Cardiac muscle cell (in vitro differentiated cells and primary cell): ENCODE data around the gene NOTCH3. TPM values are rescaled to one million over a fixed set of nuclear protein-coding genes. Genes with fewer than 3 reads are reported as not detected.

Experiments used
- DNase-seq, 2 donors: peaks; one replicate each; pipeline versions ENCODE4 v3.0.0 to v3.0.0-alpha.2; 2010 to 2017; ENCODE audit warnings: low read depth in 1 of 2, low spot score in 1 of 2
- H3K27ac ChIP-seq: fragments of 200-600 bp; sonication (generic); 2 replicates; pipeline ENCODE4 v1.5.1; 2016
- H3K27me3 ChIP-seq: fragments of 200-600 bp; sonication (generic); 2 replicates; pipeline ENCODE4 v1.6.0; 2016; ENCODE audit warnings: control low read depth
- H3K36me3 ChIP-seq: fragments of 200-600 bp; sonication (generic); 2 replicates; pipeline ENCODE4 v1.5.1; 2016; ENCODE audit warnings: control low read depth
- H3K4me1 ChIP-seq: fragments of 200-600 bp; sonication (generic); 2 replicates; pipeline ENCODE4 v1.8.1; 2017; ENCODE audit warnings: low read depth, mild to moderate bottlenecking, mixed run types
- H3K4me3 ChIP-seq: fragments of 200-600 bp; sonication (generic); 2 replicates; pipeline ENCODE4 v1.5.1; 2016; ENCODE audit warnings: mild to moderate bottlenecking
- H3K9me3 ChIP-seq: fragments of 200-600 bp; sonication (generic); 2 replicates; pipeline ENCODE4 v1.5.1; 2017; ENCODE audit warnings: low read depth, mild to moderate bottlenecking, control low read depth
- polyA plus RNA-seq: library from polyadenylated mRNA; unstranded; fragments of >200 nt; fragmentation: Nextera tagmentation; extraction: Ambion mirVana; gene quantifications from 2 replicates; pipeline ENCODE4 v1.2.1, GENCODE V29; 2016
- total RNA-seq: library from RNA; depleted of rRNA; stranded (reverse); fragments of >200 nt; gene quantifications from 2 replicates; pipeline ENCODE4 v1.2.3, GENCODE V29; 2016
- TF ChIP-seq, protein P1 (sequence below): IDR thresholded peaks from 2 replicates; pipeline ENCODE4 v1.5.1; 2012; ENCODE audit warnings: low read depth, mild to moderate bottlenecking, low read length

The NOTCH3 gene
- total and polyA plus RNA-seq, 2 experiments from 2014 or later = 19.9 to 40.4 TPM

DNA sequence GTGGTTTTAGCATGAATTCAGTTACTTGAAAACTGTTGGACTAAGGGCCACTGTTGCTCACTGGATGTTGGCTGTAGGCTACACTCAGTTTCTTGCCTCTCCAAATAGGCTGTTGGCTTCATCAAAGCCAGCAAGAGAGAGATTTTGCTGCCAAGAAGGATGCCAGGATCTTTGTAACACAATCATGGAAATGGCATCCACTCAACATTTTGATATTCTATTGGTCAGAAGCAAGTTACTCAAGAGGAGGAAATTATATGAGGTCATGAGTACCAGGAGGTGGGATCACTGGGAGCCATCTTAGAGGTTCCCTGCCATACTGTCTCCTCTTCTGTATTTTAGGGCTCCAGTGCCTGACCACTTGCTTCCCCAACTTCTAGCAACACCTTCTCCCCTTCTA, 63.0 kb downstream of the NOTCH3 start:
- DNase-seq = no peak
- Histone ChIP-seq H3K36me3 (no peaks in the 10 kb centered on the region), H3K4me3 (no peak overlapping the region), H3K4me1 (no peaks in the 10 kb centered on the region), H3K27ac (no peak overlapping the region), H3K27me3 (no peaks in the 10 kb centered on the region), H3K9me3 (no peaks in the 10 kb centered on the region)
- TF ChIP-seq, protein P1, sequence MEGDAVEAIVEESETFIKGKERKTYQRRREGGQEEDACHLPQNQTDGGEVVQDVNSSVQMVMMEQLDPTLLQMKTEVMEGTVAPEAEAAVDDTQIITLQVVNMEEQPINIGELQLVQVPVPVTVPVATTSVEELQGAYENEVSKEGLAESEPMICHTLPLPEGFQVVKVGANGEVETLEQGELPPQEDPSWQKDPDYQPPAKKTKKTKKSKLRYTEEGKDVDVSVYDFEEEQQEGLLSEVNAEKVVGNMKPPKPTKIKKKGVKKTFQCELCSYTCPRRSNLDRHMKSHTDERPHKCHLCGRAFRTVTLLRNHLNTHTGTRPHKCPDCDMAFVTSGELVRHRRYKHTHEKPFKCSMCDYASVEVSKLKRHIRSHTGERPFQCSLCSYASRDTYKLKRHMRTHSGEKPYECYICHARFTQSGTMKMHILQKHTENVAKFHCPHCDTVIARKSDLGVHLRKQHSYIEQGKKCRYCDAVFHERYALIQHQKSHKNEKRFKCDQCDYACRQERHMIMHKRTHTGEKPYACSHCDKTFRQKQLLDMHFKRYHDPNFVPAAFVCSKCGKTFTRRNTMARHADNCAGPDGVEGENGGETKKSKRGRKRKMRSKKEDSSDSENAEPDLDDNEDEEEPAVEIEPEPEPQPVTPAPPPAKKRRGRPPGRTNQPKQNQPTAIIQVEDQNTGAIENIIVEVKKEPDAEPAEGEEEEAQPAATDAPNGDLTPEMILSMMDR = no peak

DNA sequence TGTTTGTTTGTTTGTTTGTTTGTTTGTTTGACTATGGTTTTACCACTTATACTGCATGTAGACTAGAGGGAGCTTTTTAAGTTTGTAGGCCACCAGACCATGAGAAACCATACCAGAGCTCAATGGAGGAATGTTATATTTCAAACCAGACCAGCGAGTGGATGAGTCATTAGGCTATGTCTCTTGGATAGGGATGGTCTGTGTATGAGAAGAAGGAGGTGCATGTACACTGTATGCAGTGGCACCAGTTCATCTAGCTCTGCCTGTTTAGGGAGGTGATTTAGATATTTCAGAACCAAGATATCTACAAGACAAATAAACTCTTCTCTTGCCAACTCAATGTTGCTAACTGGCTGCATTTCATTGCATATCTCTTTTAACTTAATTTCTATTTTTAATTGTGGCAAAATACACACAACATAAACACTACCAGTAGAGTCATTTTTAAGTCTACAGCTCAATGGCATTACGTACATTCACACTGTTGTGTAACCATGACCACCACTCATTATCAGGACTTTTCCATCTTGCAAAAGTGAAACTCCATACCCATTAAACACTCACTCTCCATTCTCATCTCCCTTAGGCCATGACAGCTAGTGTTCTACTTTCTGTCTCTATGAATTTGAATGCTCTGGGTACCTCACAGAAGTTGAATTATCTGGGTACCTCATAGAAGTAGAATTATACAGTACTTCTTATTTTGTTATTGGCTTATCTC, 64.4 kb downstream of the NOTCH3 start:
- Histone ChIP-seq H3K27me3 (no peaks in the 10 kb centered on the region), H3K4me3 (no peak overlapping the region), H3K9me3 (no peaks in the 10 kb centered on the region), H3K27ac (no peak overlapping the region), H3K4me1 (no peaks in the 10 kb centered on the region), H3K36me3 (no peaks in the 10 kb centered on the region)
- DNase-seq = no peak
- TF ChIP-seq, protein P1 = no peak

DNA sequence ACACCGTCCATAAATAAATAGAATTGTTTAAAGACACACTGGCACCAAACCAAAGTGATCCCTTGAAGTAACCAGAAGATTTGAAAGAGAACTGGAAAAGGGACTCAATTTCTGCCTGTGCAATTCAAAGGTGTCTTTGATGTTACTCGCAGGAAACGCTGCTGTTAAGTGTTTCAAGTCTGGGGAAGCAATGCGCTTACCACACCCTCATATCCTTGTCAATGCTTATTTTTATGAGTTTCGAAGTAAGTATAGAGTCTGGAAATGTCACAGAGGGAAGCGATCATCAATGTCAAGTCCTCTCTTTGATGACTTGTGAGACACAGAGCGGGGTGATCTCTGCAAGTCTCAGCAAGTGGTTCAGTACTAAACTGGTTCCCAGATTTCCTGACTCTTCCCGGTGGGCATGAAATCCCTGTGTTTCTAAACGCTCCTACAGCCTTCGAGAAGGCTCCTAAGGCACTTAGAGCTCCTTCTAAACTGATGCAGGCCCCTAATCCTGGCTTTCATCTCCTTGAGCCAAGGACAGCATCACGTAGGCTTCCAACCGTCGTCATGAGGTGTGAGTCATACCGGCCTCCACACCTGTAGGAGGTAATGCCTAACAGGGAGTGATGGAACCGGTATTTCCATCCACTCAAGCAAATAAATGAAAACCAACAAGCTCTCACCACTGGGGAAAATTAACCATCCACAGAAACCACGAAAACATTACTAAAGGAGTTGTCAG, 70.8 kb downstream of the NOTCH3 start:
- Histone ChIP-seq H3K9me3 (no peaks in the 10 kb centered on the region), H3K4me1 (peaks cover 4% of the 10 kb centered on the region), H3K27ac (no peak overlapping the region), H3K4me3 (no peak overlapping the region), H3K36me3 (no peaks in the 10 kb centered on the region), H3K27me3 (no peaks in the 10 kb centered on the region)
- DNase-seq = no peak
- TF ChIP-seq, protein P1 = no peak

DNA sequence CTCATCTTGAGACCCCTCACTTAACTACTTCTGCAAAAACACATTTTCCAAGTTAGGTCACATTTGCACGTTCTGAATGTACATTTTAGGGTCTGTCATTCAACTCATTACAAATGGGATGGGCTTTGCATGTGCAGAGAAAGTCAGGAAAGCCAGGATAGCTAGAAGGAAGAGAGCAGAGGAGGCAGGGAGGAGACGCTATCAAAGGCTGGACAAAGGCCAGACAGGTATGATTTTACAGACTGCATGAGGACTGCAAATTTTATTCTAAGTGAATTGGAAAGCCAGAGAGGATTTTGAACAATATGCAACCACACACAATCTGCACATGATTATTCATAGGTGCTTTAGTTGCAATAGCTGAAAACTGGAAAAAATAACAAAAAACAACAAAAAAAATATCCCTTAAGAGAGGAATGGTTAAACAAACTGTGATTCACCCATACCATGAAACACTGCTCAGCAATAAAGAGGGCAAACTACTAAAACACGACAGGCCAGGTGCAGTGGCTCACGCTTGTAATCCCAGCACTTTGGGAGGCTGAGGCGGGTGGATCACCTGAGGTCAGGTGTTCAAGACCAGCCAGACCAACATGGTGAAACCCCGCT, 72.5 kb downstream of the NOTCH3 start:
- Histone ChIP-seq H3K36me3 (no peaks in the 10 kb centered on the region), H3K27ac (no peak overlapping the region), H3K4me3 (no peak overlapping the region), H3K27me3 (no peaks in the 10 kb centered on the region), H3K9me3 (no peaks in the 10 kb centered on the region), H3K4me1 (peaks cover 8% of the 10 kb centered on the region)
- no peak for DNase-seq
- TF ChIP-seq, protein P1 = no peak

DNA sequence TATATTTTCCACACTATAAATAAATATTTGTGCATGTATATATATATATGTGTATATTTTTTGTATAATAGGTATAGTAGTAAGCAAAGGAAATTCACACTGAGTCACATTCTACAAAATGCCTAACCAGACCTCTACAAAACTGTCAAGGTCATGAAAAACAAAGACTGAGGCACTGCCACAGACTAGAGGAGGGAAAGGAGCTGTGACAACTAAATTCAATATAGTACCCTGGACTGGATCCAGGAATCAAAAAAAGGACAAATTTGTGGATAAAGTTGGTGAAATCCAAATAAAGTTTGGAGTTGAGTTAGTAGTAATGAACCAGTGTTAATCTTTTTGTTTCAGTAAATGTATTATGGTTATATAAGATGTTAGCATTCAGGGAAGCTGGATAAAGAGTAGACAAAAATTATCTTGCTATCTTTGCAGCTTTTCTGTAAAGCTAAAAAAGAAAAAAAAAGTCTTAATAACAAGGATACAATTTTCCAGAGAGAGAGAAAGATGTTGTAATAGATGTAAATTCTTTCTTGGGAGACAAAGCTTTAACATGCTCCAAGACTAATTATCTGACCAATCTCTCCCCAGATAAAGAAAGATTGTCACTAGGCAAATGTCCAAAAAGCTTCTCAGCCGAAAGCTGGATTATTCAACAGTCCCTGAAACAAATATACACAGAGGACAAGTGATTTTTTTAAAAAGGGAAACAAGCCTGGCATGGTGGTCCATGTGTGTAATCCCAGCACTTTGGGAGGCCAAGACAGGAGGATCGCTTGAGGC, 74.5 kb downstream of the NOTCH3 start:
- peaks cover 8% of the 10 kb centered on the region for H3K4me1 ChIP-seq
- no peaks in the 10 kb centered on the region for H3K27me3 ChIP-seq
- DNase-seq = peak in 1 of 2 donors; percentile 41
- H3K9me3 ChIP-seq = no peaks in the 10 kb centered on the region
- H3K36me3 ChIP-seq = no peaks in the 10 kb centered on the region
- peak overlapping the region; percentile 25 for H3K4me3 ChIP-seq
- peak overlapping the region; percentile 87 for H3K27ac ChIP-seq
- TF ChIP-seq, protein P1 = no peak
